ENCODE measurements around the gene SPN. TPM values are rescaled to one million over a fixed set of nuclear protein-coding genes. Genes with fewer than 3 reads are reported as not detected.
"Not testable (repeated sequence)": the region's sequence is repeated elsewhere in the genome, so short reads cannot be mapped to it uniquely, and the experiment has no call there.

SPN gene
- total RNA-seq, 2 experiments from 2014 or later = 110 to 119 TPM

DNA sequence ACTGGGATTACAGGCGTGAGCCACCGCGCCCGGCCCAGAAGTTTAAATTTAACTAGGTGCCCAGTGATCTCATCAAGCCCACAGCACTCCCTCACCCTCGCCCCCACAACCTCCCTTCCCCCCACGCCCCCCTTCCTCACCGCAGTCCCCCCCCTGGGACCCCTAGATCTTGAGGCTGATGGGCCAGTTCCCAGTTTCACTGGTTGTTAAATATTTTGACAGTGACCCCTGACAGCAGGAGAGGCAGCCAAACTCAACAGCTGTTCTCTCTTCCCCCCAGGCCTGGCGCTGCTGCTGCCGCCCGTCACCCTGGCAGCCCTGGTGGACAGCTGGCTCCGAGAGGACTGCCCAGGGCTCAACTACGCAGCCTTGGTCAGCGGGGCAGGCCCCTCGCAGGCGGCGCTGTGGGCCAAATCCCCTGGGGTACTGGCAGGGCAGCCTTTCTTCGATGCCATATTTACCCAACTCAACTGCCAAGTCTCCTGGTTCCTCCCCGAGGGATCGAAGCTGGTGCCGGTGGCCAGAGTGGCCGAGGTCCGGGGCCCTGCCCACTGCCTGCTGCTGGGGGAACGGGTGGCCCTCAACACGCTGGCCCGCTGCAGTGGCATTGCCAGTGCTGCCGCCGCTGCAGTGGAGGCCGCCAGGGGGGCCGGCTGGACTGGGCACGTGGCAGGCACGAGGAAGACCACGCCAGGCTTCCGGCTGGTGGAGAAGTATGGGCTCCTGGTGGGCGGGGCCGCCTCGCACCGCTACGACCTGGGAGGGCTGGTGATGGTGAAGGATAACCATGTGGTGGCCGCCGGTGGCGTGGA, 31.5 kb downstream of the SPN start:
- H3K36me3 Mint-ChIP-seq (ENCODE audit: low read depth) = no peaks in the 10 kb centered on the region
- H3K9me3 Mint-ChIP-seq = no peaks in the 10 kb centered on the region
- no peak for DNase-seq
- intact Hi-C loops (cut with micrococcal nuclease) = no loop called here
- H3K4me1 Mint-ChIP-seq (ENCODE audit: low read depth) = peaks cover 2% of the 10 kb centered on the region
- no peaks in the 10 kb centered on the region for H3K27me3 Mint-ChIP-seq
- CTCF ChIA-PET = interaction anchor here (0.7 kb wide), 1 partner anchor 15 kb away, joined by 3 read pairs; no protein-coding TSS in a partner anchor
- H3K4me3 Mint-ChIP-seq = no peak overlapping the region
- ATAC-seq = no peak
- POLR2A ChIA-PET = interaction anchor here (0.7 kb wide), 1 partner anchor 102 kb away, joined by 4 read pairs; no protein-coding TSS in a partner anchor
- TF ChIP-seq, protein P1, sequence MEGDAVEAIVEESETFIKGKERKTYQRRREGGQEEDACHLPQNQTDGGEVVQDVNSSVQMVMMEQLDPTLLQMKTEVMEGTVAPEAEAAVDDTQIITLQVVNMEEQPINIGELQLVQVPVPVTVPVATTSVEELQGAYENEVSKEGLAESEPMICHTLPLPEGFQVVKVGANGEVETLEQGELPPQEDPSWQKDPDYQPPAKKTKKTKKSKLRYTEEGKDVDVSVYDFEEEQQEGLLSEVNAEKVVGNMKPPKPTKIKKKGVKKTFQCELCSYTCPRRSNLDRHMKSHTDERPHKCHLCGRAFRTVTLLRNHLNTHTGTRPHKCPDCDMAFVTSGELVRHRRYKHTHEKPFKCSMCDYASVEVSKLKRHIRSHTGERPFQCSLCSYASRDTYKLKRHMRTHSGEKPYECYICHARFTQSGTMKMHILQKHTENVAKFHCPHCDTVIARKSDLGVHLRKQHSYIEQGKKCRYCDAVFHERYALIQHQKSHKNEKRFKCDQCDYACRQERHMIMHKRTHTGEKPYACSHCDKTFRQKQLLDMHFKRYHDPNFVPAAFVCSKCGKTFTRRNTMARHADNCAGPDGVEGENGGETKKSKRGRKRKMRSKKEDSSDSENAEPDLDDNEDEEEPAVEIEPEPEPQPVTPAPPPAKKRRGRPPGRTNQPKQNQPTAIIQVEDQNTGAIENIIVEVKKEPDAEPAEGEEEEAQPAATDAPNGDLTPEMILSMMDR (IDR thresholded peaks at IDR 0.05) = no peak
- no peak overlapping the region for H3K27ac Mint-ChIP-seq

DNA sequence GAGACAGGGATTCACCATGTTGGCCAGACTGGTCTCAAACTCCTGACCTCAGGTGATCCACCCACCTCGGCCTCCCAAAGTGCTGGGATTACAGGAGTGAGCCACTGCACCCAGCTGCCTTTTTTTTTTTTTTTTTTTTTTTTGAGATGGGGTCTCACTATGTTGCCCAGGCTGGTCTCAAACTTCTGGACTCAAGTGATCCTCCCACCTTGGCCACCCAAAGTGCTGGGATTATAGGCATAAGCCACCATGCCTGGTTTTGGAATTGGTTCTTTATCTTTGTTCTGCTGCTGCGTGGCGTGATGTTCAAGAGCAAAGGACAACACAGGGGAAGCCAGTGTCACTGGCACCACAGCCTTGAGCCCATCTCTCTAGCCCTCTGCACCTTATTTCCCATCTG, 32.6 kb downstream of the SPN start:
- DNase-seq; ATAC-seq; H3K36me3 Mint-ChIP-seq (ENCODE audit: low read depth); H3K9me3 Mint-ChIP-seq; H3K27ac Mint-ChIP-seq; H3K4me1 Mint-ChIP-seq (ENCODE audit: low read depth); H3K4me3 Mint-ChIP-seq; intact Hi-C loops (cut with micrococcal nuclease); H3K27me3 Mint-ChIP-seq: not testable (repeated sequence)
- POLR2A ChIA-PET = interaction anchor here (0.7 to 1.1 kb wide), 2 partner anchors 101 to 153 kb away, joined by 3 to 4 read pairs; no protein-coding TSS in a partner anchor
- CTCF ChIA-PET = interaction anchor here (1.0 to 2.3 kb wide), 3 partner anchors 69 to 336 kb away, joined by 3 to 8 read pairs (median 4); no protein-coding TSS in a partner anchor

DNA sequence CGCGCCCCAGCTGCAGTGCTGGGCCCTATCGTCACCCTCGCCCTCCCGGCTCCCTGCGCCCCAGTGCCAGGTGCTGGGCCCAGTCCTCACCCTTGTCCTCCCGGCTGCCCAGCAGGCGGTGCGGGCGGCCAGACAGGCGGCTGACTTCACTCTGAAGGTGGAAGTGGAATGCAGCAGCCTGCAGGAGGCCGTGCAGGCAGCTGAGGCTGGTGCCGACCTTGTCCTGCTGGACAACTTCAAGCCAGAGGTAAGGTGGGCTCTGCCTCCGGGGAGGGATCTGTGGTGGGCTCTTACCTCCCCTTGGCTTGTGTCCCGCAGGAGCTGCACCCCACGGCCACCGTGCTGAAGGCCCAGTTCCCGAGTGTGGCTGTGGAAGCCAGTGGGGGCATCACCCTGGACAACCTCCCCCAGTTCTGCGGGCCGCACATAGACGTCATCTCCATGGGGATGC, 33.9 kb downstream of the SPN start:
- H3K4me3 Mint-ChIP-seq = no peak overlapping the region
- no peaks in the 10 kb centered on the region for H3K27me3 Mint-ChIP-seq
- ChIA-PET POLR2A (interaction anchor here (1.1 kb wide), 1 partner anchor 152 kb away, joined by 3 read pairs; no protein-coding TSS in a partner anchor), CTCF (interaction anchor here (0.8 to 2.3 kb wide), 5 partner anchors 8 to 335 kb away, joined by 3 to 9 read pairs (median 8); partner anchors contain the start of gene KIF22)
- H3K4me1 Mint-ChIP-seq (ENCODE audit: low read depth) = peaks cover 15% of the 10 kb centered on the region
- no peak for ATAC-seq
- TF ChIP-seq, protein P1 (IDR thresholded peaks at IDR 0.05) = no peak
- no peak overlapping the region for H3K27ac Mint-ChIP-seq
- intact Hi-C loops (cut with micrococcal nuclease) = no loop called here
- no peaks in the 10 kb centered on the region for H3K9me3 Mint-ChIP-seq
- DNase-seq = no peak
- H3K36me3 Mint-ChIP-seq (ENCODE audit: low read depth) = no peaks in the 10 kb centered on the region

DNA sequence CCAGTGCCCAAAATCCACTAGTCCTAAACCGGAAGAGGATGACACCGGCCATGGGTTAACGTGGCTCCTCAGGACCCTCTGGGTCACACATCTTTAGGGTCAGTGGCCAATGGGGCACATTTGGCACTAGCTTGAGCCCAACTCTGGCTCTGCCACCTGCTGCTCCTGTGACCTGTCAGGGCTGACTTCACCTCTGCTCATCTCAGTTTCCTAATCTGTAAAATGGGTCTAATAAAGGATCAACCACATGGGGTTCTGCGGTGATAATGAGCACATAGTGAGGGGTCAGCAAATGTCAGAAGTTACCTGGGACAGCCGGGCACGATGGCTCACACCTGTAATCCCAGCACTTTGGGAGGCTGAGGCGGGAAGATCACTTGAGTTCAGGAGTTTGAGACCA, 34.3 kb downstream of the SPN start:
- TF ChIP-seq, protein P1 (IDR thresholded peaks at IDR 0.05) = no peak
- H3K36me3 Mint-ChIP-seq (ENCODE audit: low read depth) = no peaks in the 10 kb centered on the region
- no peak overlapping the region for H3K27ac Mint-ChIP-seq
- H3K4me3 Mint-ChIP-seq = no peak overlapping the region
- intact Hi-C loops (cut with micrococcal nuclease) = no loop called here
- H3K9me3 Mint-ChIP-seq = no peaks in the 10 kb centered on the region
- DNase-seq (no peak), ATAC-seq (no peak)
- ChIA-PET POLR2A (no interaction called here), CTCF (interaction anchor here (1.2 to 2.3 kb wide), 5 partner anchors 14 to 335 kb away, joined by 3 to 9 read pairs (median 8); partner anchors contain the start of gene KIF22)
- H3K27me3 Mint-ChIP-seq = no peaks in the 10 kb centered on the region
- H3K4me1 Mint-ChIP-seq (ENCODE audit: low read depth) = peaks cover 20% of the 10 kb centered on the region

DNA sequence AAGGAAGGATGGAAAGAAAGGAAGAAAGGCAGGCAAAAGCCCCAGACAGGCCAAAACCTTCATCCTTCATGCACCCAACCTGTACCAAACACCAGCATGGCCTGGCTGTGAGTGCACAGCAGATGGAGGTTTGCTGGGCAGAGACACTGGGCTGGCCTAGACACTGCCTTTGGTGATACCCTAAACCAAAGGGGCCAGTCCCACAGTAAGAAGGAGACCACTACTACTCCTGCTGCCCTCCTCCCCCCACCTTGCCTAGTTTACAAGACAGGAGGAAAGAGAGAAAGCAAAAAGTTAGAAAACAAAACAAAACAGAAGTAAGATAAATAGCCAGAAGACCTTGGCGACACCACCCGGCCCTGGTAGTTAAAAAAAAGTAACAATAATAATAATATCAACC, 35.0 kb downstream of the SPN start:
- H3K27me3 Mint-ChIP-seq = no peaks in the 10 kb centered on the region
- no peak for DNase-seq
- H3K36me3 Mint-ChIP-seq (ENCODE audit: low read depth) = no peaks in the 10 kb centered on the region
- intact Hi-C loops (cut with micrococcal nuclease) = no loop called here
- ChIA-PET POLR2A (interaction anchor here (1.4 kb wide), 1 partner anchor 9 kb away, joined by 3 read pairs; no protein-coding TSS in a partner anchor), CTCF (interaction anchor here (1.2 to 2.0 kb wide), 7 partner anchors 14 to 357 kb away, joined by 3 to 9 read pairs (median 5); partner anchors contain the start of gene KIF22)
- no peak overlapping the region for H3K27ac Mint-ChIP-seq
- H3K4me1 Mint-ChIP-seq (ENCODE audit: low read depth) = peaks cover 26% of the 10 kb centered on the region
- TF ChIP-seq, protein P1 (IDR thresholded peaks at IDR 0.05) = no peak
- H3K9me3 Mint-ChIP-seq = no peaks in the 10 kb centered on the region
- H3K4me3 Mint-ChIP-seq = no peak overlapping the region
- ATAC-seq = no peak

Data from activated CD8-positive, alpha-beta T cell treated with anti-CD3 and anti-CD28 coated beads for 36 hours (primary cell).